Astrocyte of the spinal cord (primary cell): Measurements from ENCODE around the gene KLHL14.

Experiments
- DNase-seq: peaks from one replicate; pipeline ENCODE4 v3.0.0; 2011; ENCODE audit warnings: low read depth, low spot score
- H3K4me3 ChIP-seq: 2 replicates; pipeline ENCODE4 v1.5.1; 2011; ENCODE audit warnings: low read depth, mild to moderate bottlenecking, low read length, moderate library complexity
- in situ Hi-C: cut with HindIII; loops from 2 replicates; pipeline ENCODE4 v1.10.0; 2017; ENCODE audit warnings: low sequenced_read_pairs
- TF ChIP-seq, protein P1 (sequence below): IDR thresholded peaks from 2 replicates; pipeline ENCODE4 v1.5.1; 2012; ENCODE audit warnings: low read depth, mild to moderate bottlenecking, low read length, inconsistent platforms

KLHL14 gene, protein sequence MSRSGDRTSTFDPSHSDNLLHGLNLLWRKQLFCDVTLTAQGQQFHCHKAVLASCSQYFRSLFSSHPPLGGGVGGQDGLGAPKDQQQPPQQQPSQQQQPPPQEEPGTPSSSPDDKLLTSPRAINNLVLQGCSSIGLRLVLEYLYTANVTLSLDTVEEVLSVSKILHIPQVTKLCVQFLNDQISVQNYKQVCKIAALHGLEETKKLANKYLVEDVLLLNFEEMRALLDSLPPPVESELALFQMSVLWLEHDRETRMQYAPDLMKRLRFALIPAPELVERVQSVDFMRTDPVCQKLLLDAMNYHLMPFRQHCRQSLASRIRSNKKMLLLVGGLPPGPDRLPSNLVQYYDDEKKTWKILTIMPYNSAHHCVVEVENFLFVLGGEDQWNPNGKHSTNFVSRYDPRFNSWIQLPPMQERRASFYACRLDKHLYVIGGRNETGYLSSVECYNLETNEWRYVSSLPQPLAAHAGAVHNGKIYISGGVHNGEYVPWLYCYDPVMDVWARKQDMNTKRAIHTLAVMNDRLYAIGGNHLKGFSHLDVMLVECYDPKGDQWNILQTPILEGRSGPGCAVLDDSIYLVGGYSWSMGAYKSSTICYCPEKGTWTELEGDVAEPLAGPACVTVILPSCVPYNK

DNA sequence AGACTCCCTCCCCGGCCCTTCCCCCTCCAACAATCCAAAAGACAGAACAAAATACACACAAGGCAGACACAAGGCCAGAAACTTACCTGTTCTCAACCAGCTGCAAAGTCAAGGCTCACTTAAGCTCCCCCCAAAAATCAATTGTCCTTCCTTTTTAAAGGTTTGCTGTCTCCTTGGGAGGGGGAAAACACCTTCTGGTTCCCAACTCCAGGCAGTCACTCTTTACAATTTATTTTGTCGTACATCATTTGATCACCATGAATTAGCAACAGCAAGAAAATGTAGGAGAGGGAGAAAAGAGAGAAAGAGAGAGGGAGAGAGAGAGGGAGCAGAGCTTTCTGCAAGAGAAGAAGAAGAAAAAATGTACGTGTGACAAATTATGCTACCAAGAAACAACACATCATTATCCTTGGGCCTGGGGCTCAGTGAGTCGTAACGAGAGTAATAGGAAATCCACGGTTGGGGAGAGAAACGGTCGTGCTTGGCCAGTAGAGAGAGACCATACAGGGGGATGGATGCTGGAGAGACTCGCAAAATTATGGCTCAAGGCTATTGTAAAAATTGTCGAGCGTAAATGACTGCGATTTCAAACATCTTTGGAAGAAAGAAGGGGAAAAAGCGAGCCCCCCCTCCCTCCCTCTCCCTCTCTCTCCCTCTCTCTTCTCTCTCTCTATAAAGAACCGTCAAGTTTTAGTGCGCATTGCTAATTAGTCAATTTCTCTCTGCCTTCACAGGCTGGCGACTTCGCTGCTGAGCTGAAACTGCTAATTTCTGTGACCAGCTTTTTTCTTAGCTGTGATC lies at the start of gene KLHL14:
Gene KLHL14 (minus strand): TSS at position 443 of the 801 bp plus-strand sequence. CDS start 2,432 bp downstream, outside the sequence.
- no peak for DNase-seq
- TF ChIP-seq, protein P1, sequence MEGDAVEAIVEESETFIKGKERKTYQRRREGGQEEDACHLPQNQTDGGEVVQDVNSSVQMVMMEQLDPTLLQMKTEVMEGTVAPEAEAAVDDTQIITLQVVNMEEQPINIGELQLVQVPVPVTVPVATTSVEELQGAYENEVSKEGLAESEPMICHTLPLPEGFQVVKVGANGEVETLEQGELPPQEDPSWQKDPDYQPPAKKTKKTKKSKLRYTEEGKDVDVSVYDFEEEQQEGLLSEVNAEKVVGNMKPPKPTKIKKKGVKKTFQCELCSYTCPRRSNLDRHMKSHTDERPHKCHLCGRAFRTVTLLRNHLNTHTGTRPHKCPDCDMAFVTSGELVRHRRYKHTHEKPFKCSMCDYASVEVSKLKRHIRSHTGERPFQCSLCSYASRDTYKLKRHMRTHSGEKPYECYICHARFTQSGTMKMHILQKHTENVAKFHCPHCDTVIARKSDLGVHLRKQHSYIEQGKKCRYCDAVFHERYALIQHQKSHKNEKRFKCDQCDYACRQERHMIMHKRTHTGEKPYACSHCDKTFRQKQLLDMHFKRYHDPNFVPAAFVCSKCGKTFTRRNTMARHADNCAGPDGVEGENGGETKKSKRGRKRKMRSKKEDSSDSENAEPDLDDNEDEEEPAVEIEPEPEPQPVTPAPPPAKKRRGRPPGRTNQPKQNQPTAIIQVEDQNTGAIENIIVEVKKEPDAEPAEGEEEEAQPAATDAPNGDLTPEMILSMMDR, result no peak
- H3K4me3 ChIP-seq, result peak within 1 kb of the TSS; percentile 46
- in situ Hi-C loops, result no loop called here

DNA sequence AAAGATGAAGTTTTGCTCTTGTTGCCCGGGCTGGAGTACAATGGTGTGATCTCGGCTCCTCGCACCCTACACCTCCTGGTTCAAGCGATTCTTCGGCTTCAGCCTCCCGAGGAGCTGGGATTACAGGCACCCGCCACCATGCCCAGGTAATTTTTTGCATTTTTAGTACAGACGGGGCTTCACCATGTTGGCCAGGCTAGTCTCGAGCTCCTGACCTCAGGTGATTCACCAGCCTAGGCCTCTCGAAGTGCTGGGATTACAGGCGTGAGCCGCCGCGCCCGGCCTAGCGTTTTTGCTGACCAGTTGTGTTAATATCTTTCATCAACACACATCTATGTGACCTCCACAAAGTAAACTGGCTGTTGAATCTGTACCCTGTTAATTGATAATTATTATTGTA lies 49.4 kb upstream of the KLHL14 start:
- in situ Hi-C loops, result no loop called here
- no peak overlapping the region for H3K4me3 ChIP-seq
- DNase-seq, result no peak
- TF ChIP-seq, protein P1, result no peak

DNA sequence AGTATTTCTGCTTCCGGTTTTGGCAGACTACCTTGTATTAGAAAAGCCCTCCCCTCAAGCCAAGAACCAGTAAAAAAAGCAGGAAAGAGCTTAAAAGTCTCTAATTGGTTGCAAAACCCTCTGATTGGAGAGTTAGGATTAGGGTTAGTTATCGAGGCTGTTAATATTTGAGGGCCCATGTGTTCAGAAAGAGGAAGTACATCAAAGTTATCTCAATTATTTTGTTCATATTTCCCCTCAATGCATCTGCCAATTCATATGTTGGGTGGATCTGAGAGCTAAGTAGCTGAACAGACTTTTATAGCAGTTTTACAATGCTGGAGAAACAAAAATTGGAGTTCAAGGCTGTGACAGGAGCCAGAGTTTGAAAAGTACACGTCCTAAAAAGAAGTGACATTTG lies 43.1 kb upstream of the KLHL14 start:
- TF ChIP-seq, protein P1, result no peak
- in situ Hi-C loops, result no loop called here
- no peak overlapping the region for H3K4me3 ChIP-seq

DNA sequence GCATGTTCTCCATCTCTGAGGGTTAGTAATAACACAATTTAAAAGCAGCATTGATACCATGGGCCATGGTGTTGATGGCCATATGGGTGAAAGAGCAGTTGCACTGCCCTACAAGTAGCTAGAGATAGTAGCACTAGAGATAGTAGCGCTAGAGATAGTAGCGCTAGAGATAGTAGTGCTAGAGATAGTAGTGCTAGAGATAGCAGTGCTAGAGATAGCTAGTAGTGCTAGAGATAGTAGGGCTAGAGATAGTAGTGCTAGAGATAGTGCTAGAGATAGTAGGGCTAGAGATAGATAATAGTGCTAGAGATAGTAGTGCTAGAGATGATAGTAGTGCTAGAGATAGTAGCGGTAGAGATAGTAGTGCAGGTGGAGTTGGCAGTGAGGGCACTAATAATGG lies 39.5 kb upstream of the KLHL14 start:
- in situ Hi-C loops, result no loop called here
- no peak for DNase-seq
- no peak overlapping the region for H3K4me3 ChIP-seq
- TF ChIP-seq, protein P1, result no peak

More for the DNA sequence above, 43.1 kb upstream of the KLHL14 start:
- no peak for DNase-seq

DNA sequence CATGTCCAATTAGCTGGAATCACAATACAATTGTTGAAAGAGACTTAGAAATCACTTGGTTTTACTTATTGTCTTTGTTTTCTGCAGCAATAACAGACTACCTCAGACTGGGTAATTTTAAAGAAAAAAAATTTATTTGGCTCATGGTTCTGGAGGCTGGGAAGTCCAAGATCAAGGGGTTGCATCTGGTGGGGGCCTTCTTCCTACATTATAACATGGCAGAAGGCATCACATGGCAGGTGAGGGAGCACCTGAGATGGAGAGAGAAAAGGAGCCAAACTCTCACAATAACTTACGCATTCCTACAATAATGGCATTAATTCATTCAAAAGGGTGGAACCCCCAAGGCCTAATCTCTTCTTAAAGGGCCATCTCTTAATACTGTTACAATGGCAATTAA lies 37.5 kb upstream of the KLHL14 start:
- H3K4me3 ChIP-seq, result no peak overlapping the region
- no peak for DNase-seq
- in situ Hi-C loops, result no loop called here
- TF ChIP-seq, protein P1, result no peak

DNA sequence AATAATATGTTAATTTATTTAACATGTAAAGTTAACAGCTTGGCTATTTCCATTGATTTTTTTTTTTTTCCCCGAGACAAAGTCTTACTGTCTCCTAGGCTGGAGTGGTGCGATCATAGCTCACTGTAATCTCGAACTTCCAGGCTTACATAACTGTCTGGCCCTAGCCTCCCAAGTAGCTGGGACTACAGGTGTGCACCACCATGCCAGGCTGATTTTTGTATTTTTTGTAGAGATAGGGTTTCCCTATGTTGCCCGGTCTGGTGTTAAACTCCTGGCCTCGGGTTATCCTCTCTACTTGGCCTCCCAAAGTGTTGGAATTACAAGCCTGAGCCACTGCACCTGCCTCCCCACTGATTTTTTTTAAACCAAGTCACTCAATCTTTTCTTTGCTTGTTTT lies 32.5 kb upstream of the KLHL14 start:
- TF ChIP-seq, protein P1, result no peak
- in situ Hi-C loops, result no loop called here
- no peak for DNase-seq
- no peak overlapping the region for H3K4me3 ChIP-seq
